Activated T-cell treated with anti-CD3 and anti-CD28 coated beads for 24 hours (primary cell): ENCODE results near the gene GPATCH3.

Source experiments
- DNase-seq: peaks from one replicate; pipeline ENCODE4 v3.0.0-alpha.2; 2020; ENCODE audit warnings: low read depth

Gene GPATCH3

GRCh38 chr1:26844424-26845196 lies 55.7 kb downstream of the GPATCH3 start:
- DNase-seq, result no peak
